Activated CD4-positive, alpha-beta T cell treated with anti-CD3 and anti-CD28 coated beads, Interleukin-2, amount 50 U/mL, for 16 hours (primary cell): ENCODE data around the gene SKOR2.

ENCODE experiments used
- DNase-seq: peaks from one replicate; pipeline ENCODE4 v3.0.0-alpha.2; 2020

Gene SKOR2

GRCh38 chr18:47260120-47260923 lies 8.9 kb upstream of the SKOR2 start:
- no peak for DNase-seq

- peak; percentile 26 for DNase-seq
Measured at GRCh38 chr18:47254341-47254939, 3.0 kb upstream of the SKOR2 start.

DNA sequence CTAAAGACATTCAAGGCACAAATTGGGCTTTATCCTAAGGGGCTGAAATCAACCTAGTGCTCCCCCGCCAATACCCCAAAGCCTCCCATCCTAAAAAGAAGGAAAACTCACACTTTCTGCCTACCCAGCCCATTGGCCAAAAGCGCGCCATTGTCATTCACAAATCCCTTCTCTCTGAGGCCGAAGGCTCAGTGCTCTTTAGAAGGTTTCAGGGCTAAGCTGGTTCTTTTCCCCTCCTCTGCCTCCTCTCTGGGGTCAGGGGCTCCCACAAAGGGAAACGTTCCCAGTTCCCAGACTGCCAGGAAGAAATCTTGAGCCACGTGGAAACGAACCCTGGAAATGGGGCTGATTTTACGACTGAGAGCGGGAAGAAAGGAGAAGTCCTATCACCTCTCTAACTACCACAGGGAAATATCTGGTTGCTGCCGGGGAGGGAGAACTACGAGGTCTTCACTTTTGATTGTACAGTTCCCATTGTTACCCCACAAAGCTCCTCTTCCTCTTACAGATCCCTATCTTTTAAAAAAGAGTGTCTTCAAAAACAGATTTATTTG lies 1.7 kb upstream of the SKOR2 start:
- DNase-seq, result no peak

- DNase-seq, result no peak
Measured at GRCh38 chr18:47250391-47251046, 941 bp downstream of the SKOR2 start.

DNA sequence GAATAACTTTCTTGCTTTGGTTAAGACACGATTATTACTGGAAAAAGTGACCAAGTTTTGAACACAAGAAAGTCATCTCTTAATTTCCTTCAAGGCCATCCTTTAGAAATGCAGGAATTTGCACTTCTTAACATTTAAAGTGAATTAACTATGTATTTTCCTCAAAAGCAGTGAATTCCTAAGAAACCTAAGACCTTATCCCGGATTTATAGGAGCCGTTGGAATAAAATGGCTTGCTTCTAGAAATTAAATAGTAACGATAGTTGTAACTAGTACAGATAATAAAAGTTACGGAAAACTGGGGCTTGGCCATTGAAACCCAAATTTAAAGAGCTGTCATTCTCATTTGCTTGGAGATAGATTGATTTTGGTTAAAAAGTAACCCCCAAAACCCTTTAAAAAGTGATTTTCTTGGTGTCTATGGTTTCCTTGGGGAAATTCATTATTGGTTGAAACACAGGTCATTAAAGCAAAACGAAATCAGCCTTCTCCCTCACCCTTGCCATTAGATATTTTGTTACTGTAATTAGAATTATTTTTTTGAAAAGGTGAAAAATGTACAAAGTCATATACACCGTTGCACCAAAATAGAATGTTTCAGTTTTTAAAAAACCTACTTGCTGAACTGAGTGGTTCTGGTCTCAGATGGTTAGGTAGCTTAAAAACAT lies 2.0 kb downstream of the SKOR2 start:
- no peak for DNase-seq

GRCh38 chr18:47248604-47249313 lies 2.7 kb downstream of the SKOR2 start:
- DNase-seq, result no peak

- DNase-seq, result no peak
Measured at GRCh38 chr18:47248115-47248603, 3.3 kb downstream of the SKOR2 start.

DNA sequence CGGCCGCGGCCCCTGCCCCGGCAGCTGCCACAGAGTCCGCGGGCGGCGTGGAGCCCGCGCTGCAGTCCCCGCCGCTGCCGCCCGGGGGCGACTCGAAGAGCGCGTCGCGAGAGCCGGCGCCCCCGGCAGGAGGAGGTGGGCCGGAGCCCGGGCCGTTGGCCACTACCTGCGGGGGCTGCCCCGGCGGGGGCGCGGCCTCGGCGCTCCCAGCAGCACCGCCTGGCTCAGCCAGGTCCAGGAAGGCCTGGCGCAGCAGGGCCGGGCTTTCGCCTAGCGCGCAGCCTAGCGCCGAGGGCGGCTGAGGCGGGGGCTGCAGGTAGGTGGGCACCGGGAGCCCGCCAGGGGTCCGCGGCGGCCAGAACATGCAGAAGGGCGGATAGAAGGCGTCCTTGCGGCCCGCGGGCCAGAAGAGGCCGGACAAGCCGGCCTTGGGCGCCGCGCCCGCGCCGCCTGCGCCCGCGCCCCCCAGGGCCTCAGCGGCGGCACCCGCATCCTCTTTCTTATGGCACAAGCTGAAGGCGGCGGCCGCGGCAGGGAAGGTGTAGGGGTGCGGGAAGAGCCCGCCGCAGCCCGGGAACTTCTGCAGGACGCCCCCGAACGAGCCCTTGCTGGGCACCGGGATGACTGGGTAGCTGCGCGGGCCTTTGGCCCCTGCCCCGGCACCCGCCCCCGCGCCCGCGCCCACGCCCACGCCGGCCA lies 3.9 kb downstream of the SKOR2 start:
- no peak for DNase-seq

GRCh38 chr18:47247036-47247415 lies 4.4 kb downstream of the SKOR2 start:
- DNase-seq, result no peak

DNA sequence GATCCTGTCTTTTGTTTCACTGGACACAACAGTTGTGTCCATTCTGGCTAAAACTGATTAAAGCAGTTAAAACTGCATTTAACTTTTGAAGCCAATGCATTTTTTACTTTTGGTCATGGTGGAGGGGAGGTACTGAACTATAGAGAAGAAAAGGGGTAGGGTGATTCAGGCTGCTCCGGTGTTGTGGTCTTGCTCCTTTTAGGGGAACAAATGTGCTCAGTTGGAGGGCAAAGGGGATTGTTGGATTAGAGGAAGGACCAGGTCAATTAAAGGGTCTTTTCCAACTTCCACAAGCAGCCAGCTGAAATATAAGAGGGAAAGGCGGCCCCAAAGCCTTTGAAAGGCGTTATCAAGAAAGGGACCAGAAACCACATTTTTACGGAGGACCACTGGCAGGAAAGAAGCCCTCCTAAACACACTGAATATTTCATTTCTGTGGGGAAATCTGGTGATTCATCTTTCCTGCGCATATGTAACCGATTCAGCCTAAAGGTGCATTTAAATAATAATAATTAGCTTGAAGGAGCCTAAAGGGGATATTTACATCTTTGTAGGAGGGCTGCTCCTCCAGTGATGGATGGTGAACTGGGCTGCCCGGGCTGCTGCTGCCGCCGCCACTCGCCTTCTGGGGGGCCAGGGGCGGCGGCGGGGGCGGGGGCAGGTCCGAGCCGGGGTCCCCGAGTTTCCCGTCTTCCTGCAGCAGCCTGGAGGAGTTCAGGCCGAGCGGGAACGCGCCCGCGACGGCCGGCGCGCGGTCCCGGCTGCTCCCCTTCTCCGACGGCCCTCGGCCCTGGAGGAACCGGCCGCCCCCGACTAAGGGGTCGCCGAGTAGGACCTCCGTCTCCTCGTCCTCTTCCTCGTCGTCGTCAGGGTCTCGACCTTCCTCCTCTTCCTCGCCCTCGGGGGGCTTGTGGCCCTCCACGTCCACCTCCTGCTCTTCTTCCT lies 5.2 kb downstream of the SKOR2 start:
- no peak for DNase-seq

DNA sequence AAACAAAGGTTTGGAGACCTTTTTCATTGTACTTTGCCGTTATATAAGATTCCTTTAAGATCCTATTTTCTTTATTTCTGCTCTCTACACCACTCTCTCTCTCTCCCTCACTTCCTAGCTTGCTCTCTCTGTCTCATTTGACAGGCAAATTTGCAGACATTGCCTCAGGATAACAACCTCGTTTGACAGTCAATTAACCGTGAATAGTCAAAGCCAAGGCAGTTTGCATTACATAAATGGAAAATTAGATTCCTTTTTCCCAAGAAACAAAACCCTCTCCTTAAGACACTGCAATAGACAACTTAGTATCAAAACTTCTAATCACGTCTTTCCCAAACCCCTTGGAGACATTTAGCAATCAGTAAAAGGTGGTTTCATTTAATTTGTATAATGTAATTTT lies 7.4 kb downstream of the SKOR2 start:
- DNase-seq, result no peak

GRCh38 chr18:47235096-47235495 lies 16.4 kb downstream of the SKOR2 start:
- DNase-seq, result no peak

DNA sequence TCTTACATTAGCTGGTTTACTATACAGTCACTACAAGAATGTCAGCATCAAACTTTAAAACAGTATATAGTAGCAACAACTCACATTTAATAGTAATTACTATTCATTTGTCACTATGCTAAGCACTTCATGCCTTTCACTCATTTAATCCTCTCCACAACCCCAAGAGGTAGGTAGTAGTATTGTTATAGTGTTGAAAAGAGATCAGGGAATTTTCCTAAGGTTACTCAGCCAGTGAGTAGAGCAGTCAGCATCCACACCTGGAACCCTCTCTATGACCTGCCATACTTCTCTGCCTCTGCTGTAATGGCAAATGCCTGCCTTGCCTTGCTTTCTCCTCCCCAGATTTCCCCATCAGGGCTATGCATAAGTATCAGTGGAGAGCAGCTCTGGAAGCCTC lies 24.8 kb downstream of the SKOR2 start:
- DNase-seq, result no peak

DNA sequence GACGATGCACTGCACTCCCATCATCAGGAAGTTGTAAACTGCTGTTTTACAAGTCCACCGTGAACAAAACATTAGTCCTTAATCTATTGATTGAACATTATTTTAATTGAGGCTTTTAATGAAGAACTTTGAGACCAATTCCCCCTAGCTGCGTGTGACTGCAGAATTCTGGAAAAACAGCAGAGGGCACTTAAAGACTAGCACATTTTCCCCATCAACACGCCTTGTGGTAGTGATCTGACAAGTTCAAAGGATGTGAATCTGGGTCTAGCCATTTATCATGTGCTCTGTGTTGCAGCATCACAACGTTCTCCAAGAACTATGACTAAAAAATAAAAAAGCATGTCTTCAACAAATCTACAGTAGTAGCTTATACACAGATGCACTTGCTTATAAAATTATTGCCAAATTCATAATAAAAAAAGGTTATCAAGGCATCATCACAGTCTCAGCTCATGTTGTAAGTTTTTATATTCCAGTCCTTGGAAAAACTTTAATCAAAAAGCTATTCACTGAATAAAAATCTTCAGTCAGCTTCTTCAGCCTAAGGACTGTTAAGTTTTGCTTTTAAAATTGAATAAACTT lies 35.8 kb downstream of the SKOR2 start:
- peak; percentile 41 for DNase-seq

DNA sequence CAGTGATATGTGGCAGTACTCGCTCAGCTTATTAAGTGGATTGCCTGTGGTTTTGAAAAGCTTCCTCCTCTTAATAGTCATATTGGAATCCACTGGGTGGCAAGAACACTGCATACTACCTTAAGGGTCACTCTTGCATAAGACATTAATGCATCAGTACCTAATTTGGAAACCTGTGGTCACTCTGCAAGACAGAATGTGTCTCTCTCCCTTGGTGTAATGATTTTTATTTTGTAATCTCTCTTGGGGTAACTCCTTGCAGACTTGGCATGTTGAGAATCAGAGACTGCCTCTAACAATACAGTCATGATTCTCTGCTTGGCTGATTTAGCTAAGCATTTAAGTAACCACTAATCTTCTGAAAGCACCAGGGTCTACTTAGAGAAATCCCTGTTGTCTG lies 42.3 kb downstream of the SKOR2 start:
- DNase-seq, result no peak

DNA sequence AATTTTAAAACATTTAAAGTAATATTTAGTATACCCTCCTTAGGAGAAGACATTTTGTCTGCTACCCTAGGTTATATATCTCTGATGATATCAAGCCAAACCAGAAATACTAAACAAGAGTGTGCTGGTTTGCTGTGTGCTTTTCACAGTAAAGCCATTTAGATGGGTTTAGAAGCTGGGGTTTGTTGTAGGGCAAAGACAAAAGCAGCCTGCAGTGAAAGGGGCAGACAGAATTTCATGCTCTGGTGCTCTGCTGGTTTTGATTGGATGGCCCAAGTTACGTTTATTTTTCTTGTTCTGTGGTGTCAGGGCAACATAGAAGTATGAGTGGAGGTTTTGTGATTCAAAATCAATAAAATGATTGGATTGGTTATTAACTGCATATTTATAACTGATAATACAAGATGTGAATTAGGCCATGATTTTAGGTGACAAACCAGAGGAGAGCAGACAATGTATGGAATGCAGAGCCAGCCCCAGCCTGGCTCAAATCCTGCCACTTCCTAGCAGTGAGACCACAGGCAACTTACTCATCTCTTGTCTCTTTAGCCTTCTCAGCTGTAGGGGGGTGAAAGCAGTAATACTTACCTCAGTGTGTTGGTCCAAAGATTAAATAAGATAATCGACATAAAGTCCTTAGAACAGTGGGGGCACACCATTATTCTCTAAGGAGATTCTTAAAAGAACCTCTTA lies 44.4 kb downstream of the SKOR2 start:
- DNase-seq, result no peak

GRCh38 chr18:47204908-47205522 lies 46.4 kb downstream of the SKOR2 start:
- DNase-seq, result peak; percentile 41

GRCh38 chr18:47203626-47204464 lies 47.6 kb downstream of the SKOR2 start:
- no peak for DNase-seq
